ENCODE results near the gene SPRYD3.
"Not testable (repeated sequence)": the region's sequence is repeated elsewhere in the genome, so short reads cannot be mapped to it uniquely, and the experiment has no call there.

The SPRYD3 gene

GRCh38 chr12:53049571-53050318, 29.4 kb downstream of the SPRYD3 start, which contains the start of gene TNS2:
Gene TNS2, plus strand, starts transcription at chr12:53050065. Its CDS starts 121 bp downstream, at chr12:53050186.
- DNase-seq = peak; percentile 81

- DNase-seq = no peak
Measured at GRCh38 chr12:53048780-53049401, 30.3 kb downstream of the SPRYD3 start.

- peak; percentile 66 for DNase-seq
Measured at GRCh38 chr12:53048033-53048779, 31.0 kb downstream of the SPRYD3 start.

GRCh38 chr12:53047221-53048032, 31.8 kb downstream of the SPRYD3 start:
- DNase-seq = peak; percentile 81

GRCh38 chr12:53046655-53047220, 32.5 kb downstream of the SPRYD3 start:
- peak; percentile 81 for DNase-seq

- no peak for DNase-seq
Measured at GRCh38 chr12:53045696-53046045, 33.5 kb downstream of the SPRYD3 start.

GRCh38 chr12:53044896-53045695, 34.1 kb downstream of the SPRYD3 start:
- DNase-seq = no peak

- DNase-seq = peak; percentile 27
Measured at GRCh38 chr12:53044052-53044581, 35.1 kb downstream of the SPRYD3 start.

- no peak for DNase-seq
Measured at GRCh38 chr12:53042607-53043454, 36.4 kb downstream of the SPRYD3 start.

- no peak for DNase-seq
Measured at GRCh38 chr12:53039851-53040250, 39.3 kb downstream of the SPRYD3 start.

GRCh38 chr12:53036802-53037201, 42.4 kb downstream of the SPRYD3 start:
- DNase-seq = no peak

GRCh38 chr12:53034459-53034858, 44.7 kb downstream of the SPRYD3 start:
- DNase-seq = no peak

GRCh38 chr12:53033832-53034231, 45.4 kb downstream of the SPRYD3 start:
- not testable (repeated sequence) for DNase-seq

- no peak for DNase-seq
Measured at GRCh38 chr12:53031616-53032015, 47.6 kb downstream of the SPRYD3 start.

- not testable (repeated sequence) for DNase-seq
Measured at GRCh38 chr12:53027014-53027413, 52.2 kb downstream of the SPRYD3 start.

- no peak for DNase-seq
Measured at GRCh38 chr12:53025250-53025649, 53.9 kb downstream of the SPRYD3 start.

- no peak for DNase-seq
Measured at GRCh38 chr12:53014709-53015108, 64.5 kb downstream of the SPRYD3 start.
